C4-2B (cell line): Measurements from ENCODE around the gene PLA1A.

Source experiments
- ZFX ChIP-seq: fragments of 450-650 bp; IDR thresholded peaks from 2 replicates; pipeline ENCODE4 v1.6.1; 2017
- TF ChIP-seq, protein P1 (sequence below): fragments of 450-650 bp; conservative IDR thresholded peaks from 2 replicates; pipeline ENCODE4 v1.5.1; 2017; ENCODE audit warnings: mild to moderate bottlenecking

DNA sequence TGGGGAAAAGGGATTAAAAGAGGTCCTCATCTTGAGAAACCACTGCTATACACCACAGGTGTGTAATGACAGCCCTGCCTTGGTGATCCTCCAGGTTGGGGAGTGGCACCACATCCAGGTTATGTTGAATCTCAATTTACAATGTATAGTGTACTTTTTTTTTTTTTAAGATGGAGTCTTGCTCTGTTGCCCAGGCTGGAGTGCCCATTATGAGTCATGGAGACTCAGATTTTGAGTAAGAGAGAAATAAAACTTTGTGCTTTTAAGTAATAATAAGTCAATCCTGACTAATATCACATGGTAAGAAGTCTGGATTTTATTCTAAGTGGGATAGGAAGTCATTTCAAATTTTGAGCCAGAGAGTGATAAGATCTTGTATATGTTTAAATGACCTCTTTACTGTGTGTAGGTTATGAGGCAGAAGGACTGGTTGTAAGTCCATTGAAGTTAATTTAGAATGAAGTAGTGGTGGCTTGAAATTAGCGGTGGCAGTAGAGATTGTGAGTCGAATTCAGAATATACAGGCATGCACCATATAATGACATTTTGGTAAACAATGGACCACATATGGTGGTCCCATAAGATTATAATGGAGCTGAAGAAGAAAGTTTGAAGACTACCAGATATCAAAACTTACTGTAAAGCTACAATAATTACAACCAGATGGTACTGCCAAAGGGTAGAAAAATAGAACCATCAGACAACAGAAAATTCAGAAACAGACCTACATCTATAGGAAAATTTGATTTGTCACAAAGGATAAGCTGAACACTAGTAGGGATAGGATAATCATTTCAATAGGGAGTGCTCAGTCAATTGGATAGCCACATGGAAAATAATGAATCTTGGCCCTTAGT is 42.0 kb downstream of the PLA1A start:
- TF ChIP-seq, protein P1, sequence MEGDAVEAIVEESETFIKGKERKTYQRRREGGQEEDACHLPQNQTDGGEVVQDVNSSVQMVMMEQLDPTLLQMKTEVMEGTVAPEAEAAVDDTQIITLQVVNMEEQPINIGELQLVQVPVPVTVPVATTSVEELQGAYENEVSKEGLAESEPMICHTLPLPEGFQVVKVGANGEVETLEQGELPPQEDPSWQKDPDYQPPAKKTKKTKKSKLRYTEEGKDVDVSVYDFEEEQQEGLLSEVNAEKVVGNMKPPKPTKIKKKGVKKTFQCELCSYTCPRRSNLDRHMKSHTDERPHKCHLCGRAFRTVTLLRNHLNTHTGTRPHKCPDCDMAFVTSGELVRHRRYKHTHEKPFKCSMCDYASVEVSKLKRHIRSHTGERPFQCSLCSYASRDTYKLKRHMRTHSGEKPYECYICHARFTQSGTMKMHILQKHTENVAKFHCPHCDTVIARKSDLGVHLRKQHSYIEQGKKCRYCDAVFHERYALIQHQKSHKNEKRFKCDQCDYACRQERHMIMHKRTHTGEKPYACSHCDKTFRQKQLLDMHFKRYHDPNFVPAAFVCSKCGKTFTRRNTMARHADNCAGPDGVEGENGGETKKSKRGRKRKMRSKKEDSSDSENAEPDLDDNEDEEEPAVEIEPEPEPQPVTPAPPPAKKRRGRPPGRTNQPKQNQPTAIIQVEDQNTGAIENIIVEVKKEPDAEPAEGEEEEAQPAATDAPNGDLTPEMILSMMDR: no peak
- TF ChIP-seq ZFX: no peak
